DND-41 (cell line): Measurements from ENCODE around the gene ZNF44.

ENCODE experiments used
- EZH2 ChIP-seq: IDR thresholded peaks from 3 replicates; pipeline ENCODE4 v1.6.1; 2012; ENCODE audit warnings: borderline replicate concordance, low read depth, mild to moderate bottlenecking, moderate library complexity, low read length, inconsistent platforms; ENCODE audit not compliant: severe bottlenecking
- TF ChIP-seq, protein P1 (sequence below): IDR thresholded peaks from 2 replicates; pipeline ENCODE4 v1.5.1; 2012; ENCODE audit warnings: borderline replicate concordance, low read length, moderate library complexity, mild to moderate bottlenecking; ENCODE audit not compliant: poor library complexity, severe bottlenecking; ENCODE audit errors: extremely low read depth

DNA sequence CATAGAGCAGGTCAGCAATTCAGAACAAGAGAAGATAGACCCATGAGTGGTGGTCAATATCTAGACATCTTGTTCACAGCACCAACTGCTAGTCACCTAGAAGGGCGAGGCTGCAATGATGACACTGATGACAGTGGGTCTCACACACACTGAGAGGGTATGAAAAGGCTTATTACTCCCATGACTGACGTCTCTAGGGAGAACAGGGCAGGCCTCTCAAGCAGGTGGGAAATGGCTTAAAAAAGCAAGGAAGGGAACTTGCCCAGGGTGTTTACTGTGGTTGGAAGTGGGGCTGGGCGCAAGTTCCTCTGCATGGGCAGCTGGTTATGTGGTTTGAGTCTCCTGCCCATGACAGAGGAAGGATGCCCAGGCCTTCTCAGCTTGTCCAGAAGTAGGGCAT is 33.8 kb downstream of the ZNF44 start:
- TF ChIP-seq, protein P1, sequence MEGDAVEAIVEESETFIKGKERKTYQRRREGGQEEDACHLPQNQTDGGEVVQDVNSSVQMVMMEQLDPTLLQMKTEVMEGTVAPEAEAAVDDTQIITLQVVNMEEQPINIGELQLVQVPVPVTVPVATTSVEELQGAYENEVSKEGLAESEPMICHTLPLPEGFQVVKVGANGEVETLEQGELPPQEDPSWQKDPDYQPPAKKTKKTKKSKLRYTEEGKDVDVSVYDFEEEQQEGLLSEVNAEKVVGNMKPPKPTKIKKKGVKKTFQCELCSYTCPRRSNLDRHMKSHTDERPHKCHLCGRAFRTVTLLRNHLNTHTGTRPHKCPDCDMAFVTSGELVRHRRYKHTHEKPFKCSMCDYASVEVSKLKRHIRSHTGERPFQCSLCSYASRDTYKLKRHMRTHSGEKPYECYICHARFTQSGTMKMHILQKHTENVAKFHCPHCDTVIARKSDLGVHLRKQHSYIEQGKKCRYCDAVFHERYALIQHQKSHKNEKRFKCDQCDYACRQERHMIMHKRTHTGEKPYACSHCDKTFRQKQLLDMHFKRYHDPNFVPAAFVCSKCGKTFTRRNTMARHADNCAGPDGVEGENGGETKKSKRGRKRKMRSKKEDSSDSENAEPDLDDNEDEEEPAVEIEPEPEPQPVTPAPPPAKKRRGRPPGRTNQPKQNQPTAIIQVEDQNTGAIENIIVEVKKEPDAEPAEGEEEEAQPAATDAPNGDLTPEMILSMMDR: no peak
- no peak for TF ChIP-seq EZH2
